ENCODE results near the gene PKN3. TPM values are rescaled to one million over a fixed set of nuclear protein-coding genes. Genes with fewer than 3 reads are reported as not detected.
"Not testable (repeated sequence)": the region's sequence is repeated elsewhere in the genome, so short reads cannot be mapped to it uniquely, and the experiment has no call there.

PKN3 gene
- total and polyA plus RNA-seq, 2 donors from 2014 or later: 3.9 to 14.7 TPM

- FAIRE-seq: no peak
- H3K36me3 ChIP-seq (ENCODE audit: control insufficient read depth in 2 of 3, insufficient read depth in 3 of 3, low read length in 3 of 3): no peaks in the 10 kb centered on the region
- DNase-seq: peak; percentile 92 to 98 (median 95)
- no peak for TF ChIP-seq CTCF (IDR thresholded peaks at IDR 0.05; ENCODE audit: borderline replicate concordance, extremely low read depth, insufficient read depth)
- intact Hi-C loops (cut with DNase I): no loop called here
- H3K9me3 ChIP-seq (ENCODE audit: control insufficient read depth in 2 of 3, insufficient read depth in 1 of 3, low read length in 3 of 3): no peaks in the 10 kb centered on the region
- no peaks in the 10 kb centered on the region for H3K27me3 ChIP-seq (ENCODE audit: control insufficient read depth, insufficient read depth, low read length)
- peak within 1 kb of the TSS; percentile 57 to 96 (median 91) for H3K9ac ChIP-seq (ENCODE audit: low read length in 3 of 3)
- no peaks in the 10 kb centered on the region for H3K4me1 ChIP-seq (ENCODE audit: control insufficient read depth in 2 of 3, insufficient read depth in 2 of 3, low read depth in 1 of 3, low read length in 3 of 3)
- peak within 1 kb of the TSS; percentile 74 to 81 (median 81) for H3K4me3 ChIP-seq (ENCODE audit: low read length in 3 of 3)
- peak within 1 kb of the TSS; percentile 100 for H3K27ac ChIP-seq (ENCODE audit: low read depth in 2 of 2, low read length in 2 of 2)
Measured at GRCh38 chr9:128656416-128657343, 45.6 kb upstream of the PKN3 start, which contains the start of gene DYNC2I2. DYNC2I2 (minus strand) TSS chr9:128656847; CDS start chr9:128656726, 121 bp downstream.

- intact Hi-C loops (cut with DNase I): no loop called here
- H3K27me3 ChIP-seq (ENCODE audit: control insufficient read depth, insufficient read depth, low read length): no peaks in the 10 kb centered on the region
- H3K9me3 ChIP-seq (ENCODE audit: control insufficient read depth in 2 of 3, insufficient read depth in 1 of 3, low read length in 3 of 3): no peaks in the 10 kb centered on the region
- no peaks in the 10 kb centered on the region for H3K36me3 ChIP-seq (ENCODE audit: control insufficient read depth in 2 of 3, insufficient read depth in 3 of 3, low read length in 3 of 3)
- DNase-seq (no peak), FAIRE-seq (no peak)
- H3K9ac ChIP-seq (ENCODE audit: low read length in 3 of 3): peak overlapping the region; percentile 57 to 96 (median 91)
- H3K4me1 ChIP-seq (ENCODE audit: control insufficient read depth in 2 of 3, insufficient read depth in 2 of 3, low read depth in 1 of 3, low read length in 3 of 3): no peaks in the 10 kb centered on the region
- peak overlapping the region; percentile 100 for H3K27ac ChIP-seq (ENCODE audit: low read depth in 2 of 2, low read length in 2 of 2)
- peak overlapping the region in 2 of 3 donors; percentile 74 to 81 for H3K4me3 ChIP-seq (ENCODE audit: low read length in 3 of 3)
- no peak for TF ChIP-seq CTCF (IDR thresholded peaks at IDR 0.05; ENCODE audit: borderline replicate concordance, extremely low read depth, insufficient read depth)
Measured at GRCh38 chr9:128657344-128657704, 45.0 kb upstream of the PKN3 start.

GRCh38 chr9:128657796-128658195 lies 44.5 kb upstream of the PKN3 start:
- Histone ChIP-seq H3K9ac (ENCODE audit: low read length in 3 of 3) (no peak overlapping the region), H3K27ac (ENCODE audit: low read depth in 2 of 2, low read length in 2 of 2) (no peak overlapping the region), H3K27me3 (ENCODE audit: control insufficient read depth, insufficient read depth, low read length) (no peaks in the 10 kb centered on the region), H3K9me3 (ENCODE audit: control insufficient read depth in 2 of 3, insufficient read depth in 1 of 3, low read length in 3 of 3) (no peaks in the 10 kb centered on the region), H3K4me3 (ENCODE audit: low read length in 3 of 3) (no peak overlapping the region), H3K4me1 (ENCODE audit: control insufficient read depth in 2 of 3, insufficient read depth in 2 of 3, low read depth in 1 of 3, low read length in 3 of 3) (no peaks in the 10 kb centered on the region), H3K36me3 (ENCODE audit: control insufficient read depth in 2 of 3, insufficient read depth in 3 of 3, low read length in 3 of 3) (no peaks in the 10 kb centered on the region)
- no peak for DNase-seq
- FAIRE-seq: no peak
- TF ChIP-seq CTCF (IDR thresholded peaks at IDR 0.05; ENCODE audit: borderline replicate concordance, extremely low read depth, insufficient read depth): no peak
- intact Hi-C loops (cut with DNase I): no loop called here

GRCh38 chr9:128666481-128666941 lies 35.8 kb upstream of the PKN3 start:
- H3K4me1 ChIP-seq (ENCODE audit: control insufficient read depth in 2 of 3, insufficient read depth in 2 of 3, low read depth in 1 of 3, low read length in 3 of 3); intact Hi-C loops (cut with DNase I); H3K27ac ChIP-seq (ENCODE audit: low read depth in 2 of 2, low read length in 2 of 2); H3K27me3 ChIP-seq (ENCODE audit: control insufficient read depth, insufficient read depth, low read length); H3K36me3 ChIP-seq (ENCODE audit: control insufficient read depth in 2 of 3, insufficient read depth in 3 of 3, low read length in 3 of 3); H3K4me3 ChIP-seq (ENCODE audit: low read length in 3 of 3); H3K9me3 ChIP-seq (ENCODE audit: control insufficient read depth in 2 of 3, insufficient read depth in 1 of 3, low read length in 3 of 3); FAIRE-seq; DNase-seq; H3K9ac ChIP-seq (ENCODE audit: low read length in 3 of 3): not testable (repeated sequence)
